ENCODE measurements around the gene MCM8.

The MCM8 gene

DNA sequence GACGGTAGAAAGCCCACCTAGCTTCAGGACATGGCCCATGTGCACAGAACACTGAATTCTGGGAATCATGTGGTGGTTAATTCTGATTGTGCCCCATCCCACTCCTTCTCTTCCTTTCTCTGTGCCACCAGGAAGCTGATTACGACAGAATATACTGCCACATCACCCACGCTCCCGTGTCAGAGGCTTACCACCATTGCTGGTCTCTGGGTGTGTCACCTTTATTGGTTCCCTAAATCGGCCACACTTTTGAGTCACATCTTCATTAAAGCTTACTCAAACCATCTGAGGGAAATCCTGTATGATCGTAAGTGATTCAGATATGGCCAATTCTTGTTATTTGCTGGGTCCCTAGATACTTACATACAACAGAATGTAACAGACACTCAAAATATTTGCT lies 3.2 kb upstream of the MCM8 start:
- no peak for DNase-seq

DNA sequence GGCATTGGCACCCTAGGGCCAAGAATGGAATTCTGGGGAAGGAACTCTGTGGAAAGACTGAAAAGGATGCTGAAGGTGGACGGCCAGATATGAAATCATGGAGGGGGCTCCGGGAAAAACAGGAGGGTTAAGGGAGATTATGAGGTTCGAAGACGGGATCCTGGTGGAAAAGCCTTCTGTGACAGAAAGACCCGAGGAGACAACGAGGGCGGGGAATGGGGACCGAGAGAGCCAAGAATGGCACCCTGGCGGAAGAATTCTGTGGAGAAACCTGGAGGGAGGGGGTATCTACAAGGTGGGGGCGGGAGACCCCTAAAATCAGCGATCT lies 545 bp upstream of the MCM8 start:
- DNase-seq = no peak

DNA sequence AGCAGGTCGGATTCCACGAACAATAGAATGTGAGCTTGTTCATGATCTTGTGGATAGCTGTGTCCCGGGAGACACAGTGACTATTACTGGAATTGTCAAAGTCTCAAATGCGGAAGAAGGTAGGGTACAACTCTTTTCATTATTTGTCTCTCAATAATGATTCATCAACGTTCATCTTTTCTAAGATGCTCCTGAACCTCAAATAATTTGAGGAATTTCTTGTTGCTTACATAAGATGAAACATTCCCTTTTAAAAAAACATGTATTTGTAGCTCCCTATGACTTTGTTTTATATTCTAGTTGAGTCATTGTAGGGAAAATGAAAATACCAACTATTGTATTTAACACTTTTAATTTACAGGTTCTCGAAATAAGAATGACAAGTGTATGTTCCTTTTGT lies 17.0 kb downstream of the MCM8 start:
- DNase-seq = no peak

DNA sequence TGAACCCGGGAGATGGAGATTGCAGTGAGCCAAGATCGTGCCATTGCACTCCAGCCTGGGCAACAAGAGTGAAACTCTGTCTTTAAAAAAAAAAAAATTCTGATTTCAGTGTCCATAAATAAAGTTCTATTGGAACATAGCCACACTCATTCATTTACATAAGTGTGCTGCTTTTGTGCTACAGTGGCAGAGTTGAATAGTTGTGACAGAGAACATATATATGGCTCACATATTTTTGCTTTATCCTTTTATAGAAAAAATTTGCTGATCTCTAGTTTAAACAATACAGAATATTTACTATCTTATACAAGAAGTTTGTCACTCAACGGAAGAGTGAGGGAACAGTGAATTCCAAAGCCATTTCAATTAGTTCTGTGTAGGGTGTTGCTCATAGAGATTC lies 18.0 kb downstream of the MCM8 start:
- no peak for DNase-seq

DNA sequence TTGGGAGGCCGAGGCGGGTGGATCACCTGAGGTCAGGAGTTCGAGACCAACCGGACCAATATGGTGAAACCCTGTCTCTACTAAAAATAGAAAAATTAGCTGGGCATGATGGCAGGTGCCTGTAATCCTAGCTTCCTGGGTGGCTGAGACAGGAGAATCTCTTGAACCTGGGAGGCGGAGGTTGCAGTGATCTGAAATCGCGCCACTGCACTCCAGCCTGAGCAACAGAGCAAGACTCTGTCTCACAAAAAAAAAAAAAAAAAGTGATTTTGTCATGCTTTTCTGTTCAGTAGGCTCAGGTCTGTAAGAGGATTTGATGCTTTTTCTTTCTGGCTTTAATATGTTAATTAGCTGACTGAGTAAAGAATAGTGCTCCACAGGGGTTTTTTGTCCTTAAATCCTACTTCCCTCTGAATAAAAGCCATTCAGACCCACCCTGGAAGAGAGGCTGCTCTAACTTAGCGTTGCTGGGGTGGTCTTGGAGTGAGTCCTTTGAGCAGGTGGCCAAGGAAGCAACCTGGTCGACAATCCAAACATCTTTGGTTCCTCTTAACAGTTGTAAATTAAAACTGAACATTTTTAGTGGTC lies 19.0 kb downstream of the MCM8 start:
- no peak for DNase-seq

DNA sequence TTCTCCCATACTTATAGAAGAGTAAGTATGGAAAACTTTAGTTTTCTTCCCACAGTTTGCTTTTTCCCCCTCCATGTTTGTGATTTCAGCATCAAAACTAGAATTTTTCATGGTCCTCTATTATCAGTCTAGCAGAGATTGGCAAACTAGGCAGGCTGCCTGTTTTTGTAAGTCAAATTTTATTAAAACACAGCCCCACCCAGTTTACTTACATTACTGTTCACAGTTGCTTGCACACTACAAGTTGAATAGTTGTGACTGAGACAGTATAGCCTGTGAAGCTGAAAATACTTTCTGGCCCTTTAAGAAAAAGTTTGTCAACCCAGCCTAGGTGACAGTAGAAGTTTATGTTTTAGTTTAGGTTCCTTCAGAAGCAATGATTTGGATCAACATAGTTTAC lies 19.5 kb downstream of the MCM8 start:
- DNase-seq = no peak

DNA sequence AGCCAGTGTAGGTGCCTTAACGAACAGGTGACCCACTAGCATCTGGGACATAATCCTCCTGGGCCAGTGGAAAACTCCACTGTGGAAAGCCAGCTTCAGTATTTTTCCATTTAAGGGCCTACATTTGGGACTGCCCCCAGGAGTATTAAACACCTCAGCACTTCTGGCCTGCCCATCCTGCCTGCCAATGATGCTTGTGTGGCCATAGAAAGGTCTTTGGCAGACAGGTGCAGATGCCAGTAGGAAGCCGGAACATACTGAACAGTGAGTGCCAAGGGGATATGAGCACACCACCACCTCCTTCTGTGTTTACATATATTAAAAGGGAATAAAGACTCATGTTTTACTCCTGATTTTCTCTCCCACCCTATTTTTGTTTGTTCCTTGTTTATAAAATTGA lies 19.9 kb downstream of the MCM8 start:
- DNase-seq = no peak

DNA sequence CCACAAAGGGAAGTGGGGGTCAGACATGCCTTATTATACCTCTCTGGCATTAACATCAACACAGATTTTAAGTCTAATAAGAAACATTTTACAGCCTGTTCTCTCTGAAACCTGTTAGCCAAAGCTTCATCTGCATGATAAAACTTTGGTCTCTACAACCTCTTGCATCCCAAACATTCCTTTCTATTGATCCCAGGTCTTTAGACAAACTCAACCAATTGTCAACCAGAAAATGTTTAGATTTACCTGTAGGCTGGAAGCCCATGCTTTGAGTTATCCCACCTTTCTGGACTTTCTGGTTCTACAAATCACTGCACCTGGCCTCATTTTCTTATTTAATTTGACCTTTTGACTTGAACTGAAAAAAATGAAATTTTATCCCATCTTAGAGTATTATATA lies 20.8 kb downstream of the MCM8 start:
- DNase-seq = no peak

DNA sequence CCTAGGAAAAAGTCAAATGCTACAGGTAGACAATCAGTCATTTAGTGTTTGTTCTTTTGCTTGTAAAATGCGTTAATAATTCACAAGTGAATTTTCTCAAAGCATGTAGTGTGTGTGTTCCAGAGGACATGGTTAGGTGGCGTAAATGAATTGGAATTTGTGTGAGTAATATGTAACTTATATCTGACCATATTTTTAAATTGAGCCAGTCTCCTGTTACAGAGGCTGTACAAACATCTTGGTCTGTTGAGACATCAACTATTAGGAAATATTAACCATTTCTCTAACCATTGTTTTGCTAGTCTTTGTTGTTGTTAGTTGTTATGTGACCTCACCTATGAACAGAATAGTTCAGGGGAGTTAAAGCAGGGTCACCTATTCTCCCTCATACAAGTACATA lies 22.7 kb downstream of the MCM8 start:
- DNase-seq = no peak

DNA sequence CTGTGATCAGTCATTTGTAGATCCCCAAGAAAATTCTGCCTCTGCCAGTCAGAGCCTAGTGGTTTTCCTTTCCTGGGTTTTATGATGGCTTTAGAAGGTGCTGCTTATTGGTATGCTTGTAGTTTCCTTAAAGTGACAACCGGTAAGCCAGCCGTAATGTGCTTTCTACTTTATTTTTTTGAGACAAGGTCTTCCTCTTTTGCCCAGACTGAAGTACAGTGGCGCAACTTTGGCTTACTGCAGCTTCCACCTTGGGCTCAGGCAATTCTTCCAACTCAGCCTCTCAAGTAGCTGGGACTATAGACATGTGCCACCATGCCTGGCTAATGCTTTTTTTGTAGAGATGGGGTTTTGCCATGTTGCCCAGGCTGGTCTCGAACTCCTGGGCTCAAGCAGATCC lies 23.5 kb downstream of the MCM8 start:
- DNase-seq = no peak

DNA sequence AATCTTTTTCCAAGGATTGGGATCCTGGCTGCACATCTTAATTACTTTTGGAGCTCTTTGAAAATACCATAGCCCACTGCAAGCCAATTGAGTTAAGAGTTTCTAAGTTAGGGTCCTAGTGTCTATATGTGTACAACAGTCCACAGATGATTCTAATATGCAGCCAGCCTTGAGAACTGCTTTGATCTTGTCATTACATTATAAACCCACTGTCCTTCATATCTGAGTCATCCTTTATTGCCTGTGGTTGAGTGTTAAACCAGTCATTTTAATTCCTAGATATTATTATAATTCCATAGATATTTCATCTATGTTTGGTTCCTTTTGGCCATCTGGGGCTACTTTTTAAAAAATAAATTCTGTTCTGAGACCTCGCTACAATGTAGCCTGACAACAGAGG lies 24.1 kb downstream of the MCM8 start:
- no peak for DNase-seq

DNA sequence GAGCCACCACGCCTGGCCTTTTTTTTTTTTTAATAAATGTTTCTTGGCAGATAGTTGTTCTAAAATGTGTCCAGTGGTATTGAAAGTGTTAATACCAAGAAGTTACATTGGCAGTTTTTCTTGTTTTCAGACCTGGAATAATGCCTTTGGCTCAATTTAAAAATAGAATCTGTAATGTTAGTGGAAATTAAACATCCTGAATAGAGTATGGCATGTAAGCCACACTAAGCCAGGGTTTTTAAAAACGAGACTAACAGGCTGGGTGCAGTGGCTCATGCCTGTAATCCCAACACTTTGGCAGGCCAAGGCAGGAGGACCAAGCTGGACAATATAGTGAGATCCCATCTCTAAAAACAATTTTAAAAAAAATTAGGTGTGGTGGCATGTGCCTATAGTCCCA lies 25.3 kb downstream of the MCM8 start:
- DNase-seq = no peak

DNA sequence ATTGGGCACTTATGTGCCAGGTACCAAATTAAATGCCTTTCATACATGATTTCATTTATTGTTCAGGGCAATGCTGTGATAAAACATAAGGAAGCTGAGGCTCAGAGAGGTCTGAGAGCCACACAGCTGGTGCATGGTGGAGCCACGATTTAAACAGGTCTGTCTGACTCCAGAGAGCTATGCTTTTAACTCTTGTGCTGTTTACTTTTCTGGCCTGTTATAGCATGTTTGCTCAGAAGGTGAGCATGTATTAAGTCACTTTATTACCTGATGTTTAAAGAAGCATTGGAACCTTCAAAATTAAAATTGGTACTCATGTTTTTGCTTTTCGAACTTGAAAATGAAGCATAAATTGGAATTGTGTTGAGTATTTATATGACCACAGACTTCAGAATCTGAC lies 26.8 kb downstream of the MCM8 start:
- no peak for DNase-seq

DNA sequence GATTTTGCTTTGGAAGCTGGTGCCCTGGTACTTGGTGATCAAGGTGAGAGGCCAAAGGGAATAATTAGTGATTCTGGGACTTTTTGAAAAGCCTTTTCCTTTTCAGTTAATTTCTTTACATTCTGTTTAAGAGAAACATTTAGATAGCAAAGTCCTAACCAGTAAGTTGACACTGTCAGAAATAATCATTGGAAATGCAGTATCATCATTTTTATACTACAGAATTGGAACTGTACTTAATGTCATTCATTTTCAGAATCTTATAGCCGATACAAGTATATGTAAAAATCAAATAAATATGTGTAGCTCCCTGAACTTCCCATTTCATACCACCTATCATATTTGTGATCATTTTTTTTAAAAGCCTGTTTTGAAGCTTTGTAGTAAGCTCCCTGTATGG lies 27.5 kb downstream of the MCM8 start:
- no peak for DNase-seq

DNA sequence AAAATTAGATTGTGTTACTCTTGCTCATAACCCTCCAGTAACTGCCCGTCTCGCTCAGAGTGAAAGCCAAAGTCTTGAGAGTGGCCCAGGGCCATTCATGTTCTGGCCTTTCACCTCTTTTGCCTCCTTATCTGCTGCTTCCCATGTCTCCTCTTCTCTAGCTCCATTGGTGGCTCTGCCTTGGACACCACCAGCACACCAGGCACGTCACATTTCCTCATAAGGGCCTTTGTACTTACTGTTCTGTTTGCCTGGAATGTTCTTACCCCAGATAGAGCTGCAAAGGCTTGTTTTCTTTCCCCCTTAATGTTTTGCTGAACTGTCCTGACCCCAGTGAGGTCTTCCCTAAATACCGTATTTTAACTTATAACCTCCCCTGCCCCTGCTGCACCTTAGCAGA lies 29.3 kb downstream of the MCM8 start:
- no peak for DNase-seq

DNA sequence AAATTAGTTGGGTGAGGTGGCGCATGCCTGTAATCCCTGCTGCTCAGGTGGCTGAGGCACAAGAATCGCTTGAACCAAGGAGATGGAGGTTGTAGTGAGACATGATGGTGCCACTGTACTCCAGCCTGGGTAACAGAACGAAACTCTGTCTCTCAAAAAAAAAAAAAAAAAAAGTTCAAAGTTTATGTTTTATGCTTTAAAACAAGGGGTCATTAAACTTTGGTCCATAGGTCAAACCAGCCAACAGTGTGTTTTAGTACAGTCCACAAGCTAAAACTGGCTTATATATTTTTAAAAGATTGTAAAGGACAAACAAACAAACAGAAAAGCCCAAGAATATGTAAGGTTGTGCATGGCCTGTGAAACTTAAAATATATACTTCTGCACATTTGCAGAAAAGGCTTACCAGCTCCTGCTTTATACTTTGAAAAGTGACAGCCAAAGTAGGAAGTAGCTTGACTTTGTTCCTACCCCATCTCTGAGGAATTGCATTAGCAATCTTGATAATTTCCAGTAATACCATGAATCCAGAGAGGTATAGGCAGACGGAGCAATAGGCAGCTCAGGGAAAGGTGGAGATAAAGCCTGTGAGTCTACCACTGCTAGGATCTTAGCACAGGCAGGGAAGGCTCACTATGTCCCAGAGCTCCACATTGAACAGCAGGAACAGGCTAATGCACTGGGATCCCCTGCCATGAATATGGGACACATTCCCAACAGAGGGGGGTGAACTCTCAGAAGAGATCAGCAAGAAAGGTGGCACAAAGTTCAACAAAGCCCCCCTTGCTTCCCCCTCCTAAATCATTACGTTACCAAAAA lies 30.5 kb downstream of the MCM8 start:
- DNase-seq = no peak

DNA sequence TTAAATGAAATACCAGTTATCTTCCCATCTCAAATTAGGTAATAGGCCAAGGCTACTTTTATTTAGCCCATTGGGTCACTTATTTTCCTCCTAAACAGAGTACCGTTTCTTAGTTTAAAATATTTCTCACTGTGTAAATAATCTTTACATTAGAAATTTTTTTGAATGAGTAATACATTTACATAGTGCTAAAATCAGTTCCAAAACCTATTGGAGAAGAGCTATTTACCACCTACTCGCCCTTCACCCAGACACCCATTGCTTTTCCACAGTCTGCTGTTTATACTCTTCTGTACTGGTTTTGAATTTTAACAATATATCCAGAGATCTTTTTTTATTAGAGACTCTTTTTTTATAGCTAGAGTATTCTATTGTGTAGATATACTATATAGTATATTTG lies 36.9 kb downstream of the MCM8 start:
- DNase-seq = no peak

DNA sequence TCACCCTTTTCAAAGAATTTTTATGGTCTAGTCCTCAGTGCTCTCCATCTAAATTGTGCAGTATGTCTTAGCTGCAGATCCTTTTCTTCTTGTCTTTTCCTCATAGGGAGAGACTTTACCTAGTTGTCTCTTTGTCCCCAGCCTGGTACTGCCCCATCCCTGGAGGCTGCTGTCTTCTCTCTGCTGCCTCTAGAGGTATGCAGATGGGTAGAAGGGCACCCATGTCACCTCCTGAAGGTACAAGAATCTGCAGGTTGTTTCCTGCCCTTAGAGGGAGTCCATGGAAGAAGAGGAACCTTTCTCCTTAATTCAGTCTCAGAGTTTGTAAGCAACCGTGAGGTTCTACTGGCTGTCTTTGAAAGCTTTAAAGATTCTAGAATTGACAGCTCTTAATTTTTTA lies 39.1 kb downstream of the MCM8 start:
- DNase-seq = no peak

DNA sequence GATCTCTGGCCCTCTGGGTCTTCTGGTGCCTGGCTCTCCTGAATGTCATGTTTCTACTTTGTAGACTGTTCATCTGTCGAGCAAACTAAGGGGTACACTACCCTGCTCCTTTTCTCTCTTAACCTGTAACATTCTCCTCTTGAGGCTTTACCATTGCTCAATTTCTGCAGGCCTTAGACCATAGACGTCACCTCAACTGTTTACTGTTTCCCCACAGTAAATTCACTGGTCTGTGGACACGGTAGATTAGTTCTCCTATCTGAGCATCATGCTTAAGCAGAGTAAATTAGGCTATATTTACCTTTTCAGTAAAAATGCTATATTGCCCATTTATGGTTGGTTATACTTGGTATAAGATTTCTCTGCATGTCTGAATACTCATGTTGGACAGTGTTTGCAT lies 40.5 kb downstream of the MCM8 start:
- DNase-seq = no peak

DNA sequence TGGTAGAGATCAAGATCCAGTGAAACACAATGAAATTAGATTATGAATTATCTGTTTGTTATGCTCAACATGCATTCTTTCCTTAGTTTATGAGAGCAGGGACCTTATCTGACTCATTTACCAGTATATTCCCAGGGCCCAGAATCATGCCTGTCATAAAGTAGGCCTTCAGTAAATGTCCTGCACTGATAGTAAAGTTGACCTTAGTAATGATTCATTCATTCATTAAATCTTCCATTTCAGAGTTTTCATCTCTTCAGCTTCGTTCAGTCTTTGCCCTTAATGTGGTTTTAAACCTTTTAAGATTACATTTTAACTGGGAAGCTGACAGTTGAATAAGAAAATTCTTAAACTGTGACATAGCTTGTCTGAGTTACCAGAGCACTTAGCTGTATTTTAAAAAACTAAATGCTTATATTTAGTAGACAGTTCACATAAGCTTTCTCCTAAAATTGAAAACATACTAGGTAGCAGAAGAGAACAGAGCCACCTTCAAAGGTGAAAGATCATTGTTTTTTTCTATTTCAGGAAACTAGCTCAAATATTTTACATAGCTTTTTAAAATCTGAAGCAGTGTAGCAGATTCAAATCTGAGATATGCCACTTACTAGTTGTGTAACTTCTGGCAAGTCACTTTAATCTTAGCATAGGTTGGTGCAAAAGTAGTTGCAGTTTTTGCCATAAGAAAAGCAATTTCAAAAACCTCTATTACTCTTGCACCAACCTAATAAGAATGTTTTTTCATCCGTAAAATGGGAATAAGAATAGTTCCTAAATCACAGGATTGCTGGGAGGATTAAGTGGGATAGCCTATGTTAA lies 41.4 kb downstream of the MCM8 start:
- DNase-seq = no peak

DNA sequence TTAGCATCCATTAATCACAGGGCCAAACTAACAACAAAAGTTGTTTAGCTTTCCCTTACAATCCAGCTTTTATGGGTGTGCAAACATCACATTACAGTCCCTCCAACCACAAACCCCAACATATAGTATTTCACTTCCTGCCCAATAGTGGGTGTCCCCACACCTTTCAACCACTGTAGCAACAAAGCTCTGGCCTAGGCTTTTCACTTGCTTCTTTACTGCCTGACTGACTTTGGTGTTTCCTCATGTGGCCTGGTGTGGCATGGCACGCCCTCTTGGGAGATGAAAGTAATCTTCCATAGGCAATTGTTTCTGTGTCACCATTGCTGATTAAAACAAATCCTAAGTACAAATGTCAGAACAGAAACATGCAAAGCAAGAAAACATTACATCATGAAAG lies 46.3 kb downstream of the MCM8 start:
- DNase-seq = no peak

DNA sequence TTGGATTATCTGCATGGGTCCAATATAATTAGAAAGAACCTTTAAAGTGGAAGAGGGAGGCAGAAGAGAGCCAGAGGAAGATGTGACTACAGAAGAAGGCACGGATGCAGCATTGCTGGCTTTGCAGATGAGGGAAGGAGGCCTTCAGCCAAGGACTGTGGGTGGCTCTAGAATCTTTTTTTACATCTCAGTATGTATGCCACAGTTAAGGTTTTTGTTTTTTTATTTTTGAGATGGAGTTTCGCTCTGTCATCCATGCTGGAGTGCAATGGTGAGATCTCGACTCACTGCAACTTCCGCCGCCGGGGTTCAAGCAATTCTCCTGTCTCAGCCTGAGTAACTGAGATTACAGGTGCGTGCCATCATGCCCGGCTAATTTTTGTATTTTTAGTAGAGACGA lies 49.3 kb downstream of the MCM8 start:
- DNase-seq = no peak

DNA sequence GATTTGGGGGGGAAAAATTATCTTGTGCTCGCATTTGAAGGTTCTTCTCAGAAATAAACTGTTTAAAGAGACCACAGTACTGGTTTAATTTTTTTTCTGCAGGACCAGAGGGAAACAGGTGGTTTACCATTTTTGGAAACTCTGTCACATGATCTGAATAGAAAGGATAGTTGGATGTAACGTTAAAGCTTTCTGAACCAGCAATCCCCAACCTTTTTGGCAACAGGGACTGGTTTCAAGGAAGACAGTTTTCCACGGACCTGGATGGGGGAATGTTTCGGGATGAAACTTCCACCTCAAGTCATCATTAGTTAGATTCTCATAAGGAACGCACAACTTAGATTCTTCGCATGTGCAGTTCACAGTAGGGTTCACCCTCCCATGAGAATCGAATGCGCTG lies 50.4 kb downstream of the MCM8 start:
- no peak for DNase-seq

DNA sequence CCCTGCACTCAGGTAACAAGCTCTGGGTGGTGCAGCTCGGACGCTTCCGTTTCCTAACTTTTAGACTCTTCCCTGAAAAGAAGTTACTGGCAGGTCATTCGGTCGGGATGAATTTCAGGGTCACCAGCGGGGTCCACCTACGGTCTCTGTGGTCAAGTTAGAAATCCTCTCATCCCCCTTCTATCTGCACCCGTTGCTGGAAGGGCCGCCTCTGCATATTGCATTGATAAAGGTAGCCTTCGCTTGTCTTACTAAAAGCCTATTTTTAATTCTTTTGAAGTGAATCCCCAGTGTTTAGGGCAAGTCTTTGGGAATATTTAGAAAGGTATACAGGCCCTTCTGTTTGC lies 56.1 kb downstream of the MCM8 start:
- DNase-seq = no peak
